HepG2 (cell line): ENCODE measurements around the gene TXN2. TPM values are rescaled to one million over a fixed set of nuclear protein-coding genes. Genes with fewer than 3 reads are reported as not detected.
A peak's percentile ranks its signal among the peaks of the same experiment; 100 is the strongest.

ENCODE experiments used
- CHD2 ChIP-seq: IDR thresholded peaks from 2 replicates; pipeline ENCODE4 v1.6.1; 2011; ENCODE audit warnings: low read depth, low read length, improper control_type of control experiment
- HMGA1 ChIP-seq: sonication (generic); formaldehyde crosslinking; conservative IDR thresholded peaks from 2 replicates; pipeline ENCODE4 v1.4.0; 2020; ENCODE audit warnings: missing genetic modification reagents
- MBNL3 ChIP-seq: fragments of 250-450 bp; sonication (Bioruptor Pico); conservative IDR thresholded peaks from 2 replicates; pipeline ENCODE4 v1.8.0; 2022; ENCODE audit warnings: mild to moderate bottlenecking, inconsistent platforms
- MIER2 ChIP-seq: IDR thresholded peaks from 2 replicates; pipeline ENCODE4 v1.6.1; 2016; ENCODE audit warnings: missing biosample characterization, missing genetic modification reagents
- POGZ ChIP-seq: sonication (generic); formaldehyde crosslinking; IDR thresholded peaks from 2 replicates; pipeline ENCODE4 v1.4.0; 2020; ENCODE audit warnings: mild to moderate bottlenecking, missing genetic modification reagents
- RFX5 ChIP-seq: IDR thresholded peaks from 2 replicates; pipeline ENCODE4 v1.6.1; 2011; ENCODE audit warnings: low read depth, low read length, improper control_type of control experiment
- SPEN ChIP-seq: sonication (generic); formaldehyde crosslinking; IDR thresholded peaks from 2 replicates; pipeline ENCODE4 v1.5.1; 2020; ENCODE audit warnings: low read depth, mild to moderate bottlenecking, missing genetic modification reagents
- SRSF1 ChIP-seq: fragments of 200-400 bp; formaldehyde crosslinking; optimal IDR thresholded peaks from 2 replicates; pipeline ENCODE3; 2017; ENCODE audit warnings: mild to moderate bottlenecking, low read depth, low read length, moderate library complexity
- TCF7 ChIP-seq: sonication (generic); IDR thresholded peaks from 2 replicates; pipeline ENCODE4 v1.6.1; 2016; ENCODE audit warnings: antibody characterized with exemption, low read depth
- ZMAT3 ChIP-seq: sonication (generic); formaldehyde crosslinking; conservative IDR thresholded peaks from 2 replicates; pipeline ENCODE4 v1.7.0; 2021; ENCODE audit warnings: missing genetic modification reagents
- ZNF614 ChIP-seq: IDR thresholded peaks from 2 replicates; pipeline ENCODE4 v1.6.1; 2018; ENCODE audit warnings: missing biosample characterization, missing genetic modification reagents, inconsistent platforms, borderline replicate concordance
- ZNF816 ChIP-seq: sonication (generic); formaldehyde crosslinking; IDR thresholded peaks from 2 replicates; pipeline ENCODE4 v1.8.0; 2022; ENCODE audit warnings: missing genetic modification reagents, mild to moderate bottlenecking, borderline replicate concordance
- polyA plus RNA-seq, 8 experiments: library from polyadenylated mRNA; depleted of rRNA in 3 of 8; stranded (reverse) in 7 of 8; unstranded in 1 of 8; fragments of >200 nt; fragmentation: Illumina TruSeq in 4 of 8; extraction: Trizol in 4 of 8; gene quantifications; 2 replicates each; pipeline versions ENCODE4 v1.2.1 to v1.2.3, GENCODE V29; 2011 to 2016; ENCODE audit warnings: low read depth in 4 of 8, missing spikeins in 1 of 8, mixed read lengths in 1 of 8; ENCODE audit not compliant: insufficient read depth in 1 of 8
- total RNA-seq, 5 experiments: library from RNA; depleted of rRNA; stranded (reverse); fragments of >200 nt; fragmentation: Illumina TruSeq; extraction: Trizol; gene quantifications; 2 replicates each; pipeline ENCODE4 v1.2.3, GENCODE V29; 2016; ENCODE audit warnings: low read depth in 1 of 5
- TF ChIP-seq, protein P1 (sequence below): sonication (generic); formaldehyde crosslinking; IDR thresholded peaks from 2 replicates; pipeline ENCODE4 v1.5.0; 2020; ENCODE audit warnings: missing genetic modification reagents
- TF ChIP-seq, protein P2 (sequence below): IDR thresholded peaks from 2 replicates; pipeline ENCODE4 v1.6.1; 2016; ENCODE audit warnings: missing compliant biosample characterization, missing genetic modification reagents, borderline replicate concordance
- TF ChIP-seq, protein P3 (sequence below): sonication (generic); formaldehyde crosslinking; IDR thresholded peaks from 2 replicates; pipeline ENCODE4 v1.4.0; 2020; ENCODE audit warnings: missing genetic modification reagents
- TF ChIP-seq, protein P4 (sequence below): sonication (generic); formaldehyde crosslinking; IDR thresholded peaks from 2 replicates; pipeline ENCODE4 v1.4.0; 2020; ENCODE audit warnings: mild to moderate bottlenecking, missing genetic modification reagents
- TF ChIP-seq, protein P5 (sequence below): sonication (generic); formaldehyde crosslinking; IDR thresholded peaks from 2 replicates; pipeline ENCODE4 v1.5.0; 2020; ENCODE audit warnings: missing genetic modification reagents
- TF ChIP-seq, protein P6 (sequence below): sonication (generic); formaldehyde crosslinking; IDR thresholded peaks from 2 replicates; pipeline ENCODE4 v1.4.0; 2020; ENCODE audit warnings: missing genetic modification reagents
- TF ChIP-seq, protein P7 (sequence below): sonication (generic); formaldehyde crosslinking; IDR thresholded peaks from 2 replicates; pipeline ENCODE4 v1.4.0; 2020; ENCODE audit warnings: missing genetic modification reagents, borderline replicate concordance

The TXN2 gene
- total and polyA plus RNA-seq, 2 of the 13 experiments (the other 11 are each of a cell fraction or from before 2014, with no cell fraction given): 41.4 to 109 TPM

DNA sequence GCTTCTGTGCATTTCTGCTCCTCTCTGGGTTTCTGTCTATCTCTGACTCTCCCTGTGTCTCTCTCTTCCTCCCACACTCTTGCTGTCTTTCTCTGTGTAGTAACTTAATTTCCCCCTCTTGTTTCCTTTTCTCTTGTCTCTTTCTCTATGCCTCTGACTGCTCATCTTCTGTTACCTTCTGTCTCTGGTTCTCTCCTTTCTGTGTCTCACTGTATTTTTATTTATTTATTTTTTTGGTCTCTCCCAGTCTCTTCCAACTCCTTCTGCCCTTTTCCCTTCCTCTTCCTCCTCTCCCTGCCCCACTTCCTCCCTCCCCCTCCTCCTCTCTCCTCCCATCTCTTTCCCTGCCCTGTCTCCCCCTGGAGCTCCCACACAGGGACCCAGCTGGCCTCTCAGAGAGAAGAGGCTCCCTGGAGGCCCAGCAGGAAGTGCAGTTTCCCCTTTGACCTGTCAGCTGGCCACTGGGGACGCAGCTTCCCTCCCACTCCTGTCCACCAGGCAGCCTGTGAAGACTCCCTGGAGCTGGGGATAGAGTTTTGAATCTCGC lies 55.4 kb downstream of the TXN2 start (continued):
- TF ChIP-seq ZNF816 (CRISPR knock-in tag): no peak
- TF ChIP-seq ZMAT3: no peak
- TF ChIP-seq, protein P1, sequence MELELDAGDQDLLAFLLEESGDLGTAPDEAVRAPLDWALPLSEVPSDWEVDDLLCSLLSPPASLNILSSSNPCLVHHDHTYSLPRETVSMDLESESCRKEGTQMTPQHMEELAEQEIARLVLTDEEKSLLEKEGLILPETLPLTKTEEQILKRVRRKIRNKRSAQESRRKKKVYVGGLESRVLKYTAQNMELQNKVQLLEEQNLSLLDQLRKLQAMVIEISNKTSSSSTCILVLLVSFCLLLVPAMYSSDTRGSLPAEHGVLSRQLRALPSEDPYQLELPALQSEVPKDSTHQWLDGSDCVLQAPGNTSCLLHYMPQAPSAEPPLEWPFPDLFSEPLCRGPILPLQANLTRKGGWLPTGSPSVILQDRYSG: no peak
- TF ChIP-seq ZNF614: peak; percentile 41; the same call in 1 of the 2 replicates
- TF ChIP-seq, protein P2, sequence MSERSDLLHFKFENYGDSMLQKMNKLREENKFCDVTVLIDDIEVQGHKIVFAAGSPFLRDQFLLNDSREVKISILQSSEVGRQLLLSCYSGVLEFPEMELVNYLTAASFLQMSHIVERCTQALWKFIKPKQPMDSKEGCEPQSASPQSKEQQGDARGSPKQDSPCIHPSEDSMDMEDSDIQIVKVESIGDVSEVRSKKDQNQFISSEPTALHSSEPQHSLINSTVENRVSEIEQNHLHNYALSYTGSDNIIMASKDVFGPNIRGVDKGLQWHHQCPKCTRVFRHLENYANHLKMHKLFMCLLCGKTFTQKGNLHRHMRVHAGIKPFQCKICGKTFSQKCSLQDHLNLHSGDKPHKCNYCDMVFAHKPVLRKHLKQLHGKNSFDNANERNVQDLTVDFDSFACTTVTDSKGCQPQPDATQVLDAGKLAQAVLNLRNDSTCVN (CRISPR knock-in tag): no peak
- no peak for TF ChIP-seq CHD2
- TF ChIP-seq, protein P3, sequence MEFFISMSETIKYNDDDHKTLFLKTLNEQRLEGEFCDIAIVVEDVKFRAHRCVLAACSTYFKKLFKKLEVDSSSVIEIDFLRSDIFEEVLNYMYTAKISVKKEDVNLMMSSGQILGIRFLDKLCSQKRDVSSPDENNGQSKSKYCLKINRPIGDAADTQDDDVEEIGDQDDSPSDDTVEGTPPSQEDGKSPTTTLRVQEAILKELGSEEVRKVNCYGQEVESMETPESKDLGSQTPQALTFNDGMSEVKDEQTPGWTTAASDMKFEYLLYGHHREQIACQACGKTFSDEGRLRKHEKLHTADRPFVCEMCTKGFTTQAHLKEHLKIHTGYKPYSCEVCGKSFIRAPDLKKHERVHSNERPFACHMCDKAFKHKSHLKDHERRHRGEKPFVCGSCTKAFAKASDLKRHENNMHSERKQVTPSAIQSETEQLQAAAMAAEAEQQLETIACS (CRISPR knock-in tag): no peak
- TF ChIP-seq, protein P4, sequence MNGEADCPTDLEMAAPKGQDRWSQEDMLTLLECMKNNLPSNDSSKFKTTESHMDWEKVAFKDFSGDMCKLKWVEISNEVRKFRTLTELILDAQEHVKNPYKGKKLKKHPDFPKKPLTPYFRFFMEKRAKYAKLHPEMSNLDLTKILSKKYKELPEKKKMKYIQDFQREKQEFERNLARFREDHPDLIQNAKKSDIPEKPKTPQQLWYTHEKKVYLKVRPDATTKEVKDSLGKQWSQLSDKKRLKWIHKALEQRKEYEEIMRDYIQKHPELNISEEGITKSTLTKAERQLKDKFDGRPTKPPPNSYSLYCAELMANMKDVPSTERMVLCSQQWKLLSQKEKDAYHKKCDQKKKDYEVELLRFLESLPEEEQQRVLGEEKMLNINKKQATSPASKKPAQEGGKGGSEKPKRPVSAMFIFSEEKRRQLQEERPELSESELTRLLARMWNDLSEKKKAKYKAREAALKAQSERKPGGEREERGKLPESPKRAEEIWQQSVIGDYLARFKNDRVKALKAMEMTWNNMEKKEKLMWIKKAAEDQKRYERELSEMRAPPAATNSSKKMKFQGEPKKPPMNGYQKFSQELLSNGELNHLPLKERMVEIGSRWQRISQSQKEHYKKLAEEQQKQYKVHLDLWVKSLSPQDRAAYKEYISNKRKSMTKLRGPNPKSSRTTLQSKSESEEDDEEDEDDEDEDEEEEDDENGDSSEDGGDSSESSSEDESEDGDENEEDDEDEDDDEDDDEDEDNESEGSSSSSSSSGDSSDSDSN: peak; percentile 42
- no peak for TF ChIP-seq MBNL3
- TF ChIP-seq, protein P5, sequence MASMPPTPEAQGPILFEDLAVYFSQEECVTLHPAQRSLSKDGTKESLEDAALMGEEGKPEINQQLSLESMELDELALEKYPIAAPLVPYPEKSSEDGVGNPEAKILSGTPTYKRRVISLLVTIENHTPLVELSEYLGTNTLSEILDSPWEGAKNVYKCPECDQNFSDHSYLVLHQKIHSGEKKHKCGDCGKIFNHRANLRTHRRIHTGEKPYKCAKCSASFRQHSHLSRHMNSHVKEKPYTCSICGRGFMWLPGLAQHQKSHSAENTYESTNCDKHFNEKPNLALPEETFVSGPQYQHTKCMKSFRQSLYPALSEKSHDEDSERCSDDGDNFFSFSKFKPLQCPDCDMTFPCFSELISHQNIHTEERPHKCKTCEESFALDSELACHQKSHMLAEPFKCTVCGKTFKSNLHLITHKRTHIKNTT (CRISPR knock-in tag): no peak
- TF ChIP-seq POGZ (CRISPR knock-in tag): no peak
- no peak for TF ChIP-seq TCF7
- no peak for TF ChIP-seq HMGA1
- TF ChIP-seq, protein P6, sequence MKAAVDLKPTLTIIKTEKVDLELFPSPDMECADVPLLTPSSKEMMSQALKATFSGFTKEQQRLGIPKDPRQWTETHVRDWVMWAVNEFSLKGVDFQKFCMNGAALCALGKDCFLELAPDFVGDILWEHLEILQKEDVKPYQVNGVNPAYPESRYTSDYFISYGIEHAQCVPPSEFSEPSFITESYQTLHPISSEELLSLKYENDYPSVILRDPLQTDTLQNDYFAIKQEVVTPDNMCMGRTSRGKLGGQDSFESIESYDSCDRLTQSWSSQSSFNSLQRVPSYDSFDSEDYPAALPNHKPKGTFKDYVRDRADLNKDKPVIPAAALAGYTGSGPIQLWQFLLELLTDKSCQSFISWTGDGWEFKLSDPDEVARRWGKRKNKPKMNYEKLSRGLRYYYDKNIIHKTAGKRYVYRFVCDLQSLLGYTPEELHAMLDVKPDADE (CRISPR knock-in tag): no peak
- no peak for TF ChIP-seq MIER2 (CRISPR knock-in tag)
- TF ChIP-seq, protein P7, sequence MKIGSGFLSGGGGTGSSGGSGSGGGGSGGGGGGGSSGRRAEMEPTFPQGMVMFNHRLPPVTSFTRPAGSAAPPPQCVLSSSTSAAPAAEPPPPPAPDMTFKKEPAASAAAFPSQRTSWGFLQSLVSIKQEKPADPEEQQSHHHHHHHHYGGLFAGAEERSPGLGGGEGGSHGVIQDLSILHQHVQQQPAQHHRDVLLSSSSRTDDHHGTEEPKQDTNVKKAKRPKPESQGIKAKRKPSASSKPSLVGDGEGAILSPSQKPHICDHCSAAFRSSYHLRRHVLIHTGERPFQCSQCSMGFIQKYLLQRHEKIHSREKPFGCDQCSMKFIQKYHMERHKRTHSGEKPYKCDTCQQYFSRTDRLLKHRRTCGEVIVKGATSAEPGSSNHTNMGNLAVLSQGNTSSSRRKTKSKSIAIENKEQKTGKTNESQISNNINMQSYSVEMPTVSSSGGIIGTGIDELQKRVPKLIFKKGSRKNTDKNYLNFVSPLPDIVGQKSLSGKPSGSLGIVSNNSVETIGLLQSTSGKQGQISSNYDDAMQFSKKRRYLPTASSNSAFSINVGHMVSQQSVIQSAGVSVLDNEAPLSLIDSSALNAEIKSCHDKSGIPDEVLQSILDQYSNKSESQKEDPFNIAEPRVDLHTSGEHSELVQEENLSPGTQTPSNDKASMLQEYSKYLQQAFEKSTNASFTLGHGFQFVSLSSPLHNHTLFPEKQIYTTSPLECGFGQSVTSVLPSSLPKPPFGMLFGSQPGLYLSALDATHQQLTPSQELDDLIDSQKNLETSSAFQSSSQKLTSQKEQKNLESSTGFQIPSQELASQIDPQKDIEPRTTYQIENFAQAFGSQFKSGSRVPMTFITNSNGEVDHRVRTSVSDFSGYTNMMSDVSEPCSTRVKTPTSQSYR (CRISPR knock-in tag): no peak; the same call in 1 of the 2 replicates
- no peak for TF ChIP-seq RFX5
- no peak for TF ChIP-seq SRSF1
- no peak for TF ChIP-seq SPEN (CRISPR knock-in tag)
